Epithelial cell of esophagus (primary cell): ENCODE data around the gene INO80E.
"Not testable (repeated sequence)": the region's sequence is repeated elsewhere in the genome, so short reads cannot be mapped to it uniquely, and the experiment has no call there.

ENCODE experiments used
- DNase-seq: peaks from one replicate; pipeline ENCODE4 v3.0.0; 2010; ENCODE audit warnings: low read depth
- H3K4me3 ChIP-seq: 2 replicates; pipeline ENCODE4 v1.5.1; 2011; ENCODE audit warnings: mild to moderate bottlenecking, low read length, control low read depth
- CTCF ChIP-seq: IDR thresholded peaks from 2 replicates; pipeline ENCODE4 v1.5.1; 2011; ENCODE audit warnings: low read depth, mild to moderate bottlenecking, low read length, control low read depth, inconsistent platforms; ENCODE audit not compliant: insufficient read depth; ENCODE audit errors: missing control alignments

INO80E gene

GRCh38 chr16:30040221-30040620, 44.2 kb downstream of the INO80E start:
- H3K4me3 ChIP-seq = no peak overlapping the region
- DNase-seq = no peak
- no peak for TF ChIP-seq CTCF

- not testable (repeated sequence) for DNase-seq, H3K4me3 ChIP-seq
Measured at GRCh38 chr16:30040690-30041089, 44.6 kb downstream of the INO80E start.

GRCh38 chr16:30041841-30042240, 45.8 kb downstream of the INO80E start:
- peak; percentile 31 for DNase-seq
- H3K4me3 ChIP-seq = no peak overlapping the region
- TF ChIP-seq CTCF = peak; percentile 36

- H3K4me3 ChIP-seq = no peak overlapping the region
- TF ChIP-seq CTCF = no peak
- no peak for DNase-seq
Measured at GRCh38 chr16:30046178-30046577, 50.1 kb downstream of the INO80E start.

GRCh38 chr16:30046588-30046987, 50.5 kb downstream of the INO80E start:
- TF ChIP-seq CTCF = no peak
- H3K4me3 ChIP-seq = no peak overlapping the region
- DNase-seq = no peak

- no peak for DNase-seq
- TF ChIP-seq CTCF = no peak
- H3K4me3 ChIP-seq = no peak overlapping the region
Measured at GRCh38 chr16:30049871-30050270, 53.8 kb downstream of the INO80E start.

GRCh38 chr16:30051518-30051917, 55.5 kb downstream of the INO80E start:
- H3K4me3 ChIP-seq = no peak overlapping the region
- DNase-seq = peak; percentile 40
- no peak for TF ChIP-seq CTCF
